AG09309 (cell line): ENCODE data around the gene PPFIBP2.

Experiments
- DNase-seq: peaks from one replicate; pipeline ENCODE4 v3.0.0-alpha.2; 2010; ENCODE audit warnings: low read depth
- H3K4me3 ChIP-seq: 2 replicates; pipeline ENCODE4 v1.5.1; 2011; ENCODE audit warnings: mild to moderate bottlenecking, low read depth, low read length, moderate library complexity; ENCODE audit not compliant: control insufficient read depth
- TF ChIP-seq, protein P1 (sequence below): IDR thresholded peaks from 2 replicates; pipeline ENCODE4 v1.5.1; 2011; ENCODE audit warnings: mild to moderate bottlenecking, low read depth, low read length, inconsistent platforms; ENCODE audit not compliant: insufficient read depth, control insufficient read depth; ENCODE audit errors: missing control alignments

The PPFIBP2 gene

DNA sequence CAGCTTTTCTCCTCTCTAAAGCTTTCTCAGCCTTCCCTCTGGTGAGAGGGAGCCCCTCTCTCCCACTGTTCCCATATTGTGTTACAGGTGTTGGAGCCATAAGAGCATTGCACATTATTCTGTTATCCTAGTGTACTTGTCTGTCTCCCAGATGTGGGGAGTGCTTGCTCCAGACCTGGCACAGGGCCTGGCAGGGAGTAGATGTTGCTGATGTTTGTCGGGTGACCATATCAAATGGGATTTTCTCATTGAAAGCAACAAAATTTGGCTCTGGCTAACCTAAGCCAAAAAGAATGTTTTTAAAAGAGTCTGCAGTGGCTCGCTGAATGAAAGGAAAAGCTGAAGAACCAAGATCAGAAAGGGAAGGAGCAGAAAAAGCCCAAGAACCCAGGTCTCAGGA is 118.4 kb downstream of the PPFIBP2 start:
- TF ChIP-seq, protein P1, sequence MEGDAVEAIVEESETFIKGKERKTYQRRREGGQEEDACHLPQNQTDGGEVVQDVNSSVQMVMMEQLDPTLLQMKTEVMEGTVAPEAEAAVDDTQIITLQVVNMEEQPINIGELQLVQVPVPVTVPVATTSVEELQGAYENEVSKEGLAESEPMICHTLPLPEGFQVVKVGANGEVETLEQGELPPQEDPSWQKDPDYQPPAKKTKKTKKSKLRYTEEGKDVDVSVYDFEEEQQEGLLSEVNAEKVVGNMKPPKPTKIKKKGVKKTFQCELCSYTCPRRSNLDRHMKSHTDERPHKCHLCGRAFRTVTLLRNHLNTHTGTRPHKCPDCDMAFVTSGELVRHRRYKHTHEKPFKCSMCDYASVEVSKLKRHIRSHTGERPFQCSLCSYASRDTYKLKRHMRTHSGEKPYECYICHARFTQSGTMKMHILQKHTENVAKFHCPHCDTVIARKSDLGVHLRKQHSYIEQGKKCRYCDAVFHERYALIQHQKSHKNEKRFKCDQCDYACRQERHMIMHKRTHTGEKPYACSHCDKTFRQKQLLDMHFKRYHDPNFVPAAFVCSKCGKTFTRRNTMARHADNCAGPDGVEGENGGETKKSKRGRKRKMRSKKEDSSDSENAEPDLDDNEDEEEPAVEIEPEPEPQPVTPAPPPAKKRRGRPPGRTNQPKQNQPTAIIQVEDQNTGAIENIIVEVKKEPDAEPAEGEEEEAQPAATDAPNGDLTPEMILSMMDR, result no peak
- no peak for DNase-seq
- no peak overlapping the region for H3K4me3 ChIP-seq

DNA sequence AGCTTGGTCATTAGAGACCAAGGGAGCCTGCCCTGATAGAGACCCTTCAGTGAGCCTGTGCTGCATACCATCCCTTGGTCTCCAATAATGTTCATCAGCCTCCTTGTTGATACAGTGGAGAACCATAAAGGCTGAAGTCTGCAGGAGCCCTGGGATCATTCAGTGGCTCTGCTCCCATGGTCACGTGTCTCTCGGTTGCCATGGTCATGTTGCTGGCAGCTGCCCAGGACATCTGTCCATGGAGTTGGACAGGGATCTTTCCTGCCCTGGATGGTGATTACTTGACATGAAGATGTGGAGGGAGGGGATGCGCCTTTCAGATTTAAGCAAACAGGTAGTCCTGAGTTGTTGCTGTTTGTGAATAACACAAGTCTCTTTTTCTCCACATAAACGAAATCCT is 121.3 kb downstream of the PPFIBP2 start:
- TF ChIP-seq, protein P1, result no peak
- DNase-seq, result no peak
- no peak overlapping the region for H3K4me3 ChIP-seq

DNA sequence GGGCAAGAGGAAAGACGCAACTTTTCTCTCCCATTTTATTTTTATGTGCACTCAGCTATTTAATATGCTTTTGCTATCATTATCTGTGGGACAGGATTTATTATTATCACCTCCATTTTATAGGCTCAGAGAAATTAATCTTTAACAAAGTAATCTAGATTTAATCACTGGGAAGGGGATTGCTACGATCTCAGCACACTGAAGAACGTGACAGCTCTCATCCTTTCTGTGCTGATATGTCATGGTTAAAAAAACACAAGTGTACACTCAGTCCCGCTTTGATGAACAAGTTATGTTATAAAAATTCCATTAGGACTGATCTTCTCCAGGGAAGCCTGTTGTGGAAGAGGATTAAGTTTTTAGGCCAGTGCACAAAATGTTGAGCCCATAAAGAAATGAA is 121.9 kb downstream of the PPFIBP2 start:
- H3K4me3 ChIP-seq, result no peak overlapping the region
- no peak for DNase-seq
- TF ChIP-seq, protein P1, result no peak

DNA sequence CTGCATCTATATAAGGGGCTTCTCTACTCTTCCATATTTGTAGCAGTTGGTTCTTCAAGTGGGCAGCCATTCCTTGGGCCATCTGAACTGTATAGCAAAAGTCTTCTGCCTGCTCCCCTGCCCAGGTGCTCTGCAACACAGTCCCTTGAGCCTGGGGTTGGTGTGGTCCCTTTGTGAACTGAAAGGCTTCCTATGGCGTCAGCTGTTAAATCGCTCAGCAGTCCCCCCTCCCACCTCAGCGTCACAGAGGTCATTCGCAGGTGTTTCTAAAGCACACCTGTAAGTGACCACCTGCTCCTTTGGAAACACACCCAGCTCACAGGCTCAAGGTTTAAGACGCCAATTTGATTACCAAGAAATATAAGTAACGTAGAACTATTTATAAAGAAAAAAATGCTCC is 122.6 kb downstream of the PPFIBP2 start:
- TF ChIP-seq, protein P1, result no peak
- no peak overlapping the region for H3K4me3 ChIP-seq
- DNase-seq, result no peak

DNA sequence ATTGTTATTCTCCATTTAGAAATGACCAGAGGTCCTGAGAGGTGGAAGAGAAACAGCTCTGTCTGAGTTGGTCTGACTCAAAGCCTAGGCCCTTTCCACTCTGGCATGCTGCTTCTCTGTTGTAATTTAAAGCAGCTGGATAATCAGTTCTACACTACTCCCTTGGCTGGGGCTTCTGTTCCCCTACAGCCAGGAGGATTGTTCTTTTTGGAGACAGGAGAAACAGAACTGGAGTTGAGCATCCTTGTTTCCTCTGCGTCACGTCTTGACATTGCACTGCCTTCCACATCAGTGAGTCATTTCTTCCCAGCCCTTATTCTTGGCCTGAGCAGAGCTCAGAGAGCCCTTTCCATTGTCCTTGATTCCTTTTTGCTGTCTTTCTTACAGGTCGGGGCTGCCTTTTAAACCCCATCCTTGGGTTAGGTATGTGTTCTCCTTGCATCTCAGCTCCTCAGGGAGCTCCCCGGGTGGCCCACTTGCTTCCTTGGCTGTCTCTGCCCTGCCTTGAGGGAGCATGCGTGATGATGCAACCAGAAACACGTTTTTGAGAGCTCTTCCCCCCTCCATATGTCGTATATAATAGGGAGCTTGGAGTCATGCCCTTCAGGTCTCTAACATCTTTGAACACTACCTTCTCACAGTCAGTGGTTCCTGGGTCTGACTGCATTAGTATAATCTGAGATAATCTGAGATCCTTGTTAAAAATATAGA is 123.8 kb downstream of the PPFIBP2 start:
- TF ChIP-seq, protein P1, result no peak
- H3K4me3 ChIP-seq, result no peak overlapping the region
- peak; percentile 57 for DNase-seq

DNA sequence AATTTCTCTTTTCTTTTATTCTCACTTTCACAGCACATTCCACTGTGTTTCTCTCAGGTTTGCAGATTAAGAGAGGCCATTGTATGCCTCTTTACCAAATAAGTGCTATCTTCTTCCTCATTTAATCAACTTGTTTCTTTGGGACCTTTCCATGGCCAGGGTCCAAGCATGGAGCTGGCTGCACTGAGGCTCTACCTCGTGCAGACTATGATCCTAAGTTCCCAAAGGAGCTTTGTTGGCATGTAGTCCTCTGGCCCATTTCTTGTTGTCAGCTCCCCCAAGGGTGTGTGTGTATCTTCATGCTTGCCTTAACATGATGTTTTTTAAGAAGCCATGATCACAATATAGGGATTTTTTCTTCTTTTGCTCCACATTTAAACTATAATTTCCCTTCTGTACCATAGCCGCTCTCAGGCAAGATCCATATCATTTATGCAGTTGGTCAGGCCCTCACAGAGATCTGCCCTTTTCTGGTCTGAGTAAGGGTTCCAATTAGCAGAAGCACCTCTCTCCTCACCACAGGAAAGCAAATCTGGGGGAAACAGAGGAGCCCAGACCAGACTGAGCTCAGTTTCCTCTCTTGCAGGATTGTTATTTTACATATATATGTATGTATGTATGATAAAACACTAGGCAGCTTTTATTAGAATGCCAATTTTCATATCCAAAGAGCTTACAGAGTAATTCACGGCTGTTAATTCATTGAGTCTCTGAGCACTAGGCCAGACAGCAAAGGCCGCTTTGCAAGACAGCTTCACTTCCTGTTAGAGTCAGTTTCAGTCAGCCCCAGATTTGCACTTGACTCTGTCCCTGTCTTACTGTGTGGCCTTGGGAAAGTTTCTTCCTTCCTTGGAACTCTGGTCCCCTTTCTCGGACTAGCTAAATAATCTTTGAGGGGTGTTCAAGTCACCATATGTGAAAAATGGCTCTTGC is 125.2 kb downstream of the PPFIBP2 start:
- TF ChIP-seq, protein P1, result no peak
- no peak for DNase-seq
- H3K4me3 ChIP-seq, result no peak overlapping the region
